HCT116 (cell line): Measurements from ENCODE around the gene LIMA1. TPM values are rescaled to one million over a fixed set of nuclear protein-coding genes. Genes with fewer than 3 reads are reported as not detected.

Source experiments
- ATAC-seq: fragments of 200-7000 bp; cut with Tn5 transposase; 2 replicates; pipeline ENCODE4 v1.9.1; 2020; ENCODE audit warnings: mild to moderate bottlenecking, moderate library complexity
- BruUV-seq: library from RNA; stranded (reverse); fragments of 400-500 nt; replicated peaks from 2 replicates; lab custom pipeline; 2021; lab: Mats Ljungman, UMichigan
- CTCF ChIA-PET: fragments of 300-600 bp; sonication (Branson Sonifier 250); formaldehyde crosslinking; loops from one replicate; lab custom pipeline; 2021; ENCODE audit warnings: antibody characterized with exemption; lab: Charles Lee
- POLR2A ChIA-PET: fragments of 300-600, 350-600 bp; sonication (Branson Sonifier 250); formaldehyde crosslinking; loops from one replicate; lab custom pipeline; 2021; ENCODE audit warnings: antibody characterized with exemption; lab: Charles Lee
- RAD21 ChIA-PET, 2 experiments: fragments of 300-600 bp; sonication (Branson Sonifier 250); formaldehyde crosslinking; loops; one replicate each; lab custom pipeline; 2023; ENCODE audit warnings: low total read pairs in 2 of 2; ENCODE audit not compliant: uncharacterized antibody in 2 of 2, unreplicated experiment in 2 of 2, low non-redundant PET in 1 of 2; lab: Charles Lee
- DNase-seq: peaks from one replicate; pipeline ENCODE4 v3.0.0-alpha.2; 2010; ENCODE audit warnings: low read depth, low spot score
- H2AFZ ChIP-seq: fragments of 200-600 bp; shearing (Covaris generic), sonication (generic); 2 replicates; pipeline ENCODE4 v1.6.1; 2017; ENCODE audit warnings: low read depth, mixed run types, mixed read lengths, antibody characterized with exemption, low read length; ENCODE audit not compliant: poor library complexity, severe bottlenecking
- H3K27ac ChIP-seq: 2 replicates; pipeline ENCODE4 v1.5.1; 2012; ENCODE audit warnings: low read depth, low read length
- H3K27me3 ChIP-seq: fragments of 200-600 bp; sonication (generic); 2 replicates; pipeline ENCODE4 v1.6.1; 2016; ENCODE audit warnings: mixed run types, low read length, mixed read lengths; ENCODE audit not compliant: insufficient read depth
- H3K36me3 ChIP-seq, 2 experiments: fragments of 200-500 bp in 1 of 2; fragments of 200-600 bp in 1 of 2; sonication (Bioruptor generic) in 1 of 2; sonication (generic) in 1 of 2; 2 replicates each; pipeline versions ENCODE4 v1.5.1 to v1.6.1; 2014 to 2016; ENCODE audit warnings: low read length in 2 of 2, inconsistent platforms in 1 of 2, mixed read lengths in 1 of 2, mixed run types in 1 of 2; ENCODE audit not compliant: insufficient read depth in 2 of 2, control insufficient read depth in 1 of 2
- H3K4me1 ChIP-seq, 2 experiments: fragments of 200-600 bp in 1 of 2; sonication (generic) in 1 of 2; 2 replicates each; pipeline versions ENCODE4 v1.5.1 to v1.6.1; 2012 to 2017; ENCODE audit warnings: low read length in 2 of 2, inconsistent platforms in 1 of 2, mild to moderate bottlenecking in 1 of 2, mixed read lengths in 1 of 2, mixed run types in 1 of 2, moderate library complexity in 1 of 2; ENCODE audit not compliant: insufficient read depth in 2 of 2, control insufficient read depth in 1 of 2
- H3K4me2 ChIP-seq: fragments of 200-600 bp; sonication (generic); 2 replicates; pipeline ENCODE4 v1.6.1; 2017; ENCODE audit warnings: mixed run types, low read length, mixed read lengths
- H3K4me3 ChIP-seq, 2 experiments: fragments of 200-600 bp in 1 of 2; sonication (generic) in 1 of 2; replicated peaks in 1 of 2; 2 replicates each; pipeline ENCODE4 v1.5.1; 2011 to 2016; ENCODE audit warnings: low read length in 2 of 2, control low read depth in 1 of 2, low read depth in 1 of 2, mild to moderate bottlenecking in 1 of 2, mixed read lengths in 1 of 2, mixed run types in 1 of 2
- H3K79me2 ChIP-seq: fragments of 200-600 bp; sonication (generic); 2 replicates; pipeline ENCODE4 v1.6.1; 2017; ENCODE audit warnings: mild to moderate bottlenecking, mixed run types, low read length, moderate library complexity, mixed read lengths; ENCODE audit not compliant: insufficient read depth
- H3K9ac ChIP-seq: fragments of 200-600 bp; sonication (generic); 2 replicates; pipeline ENCODE4 v1.6.1; 2016; ENCODE audit warnings: low read length, mixed read lengths
- H3K9me2 ChIP-seq: fragments of 200-600 bp; sonication (generic), shearing (Covaris generic); 2 replicates; pipeline ENCODE4 v1.6.1; 2017; ENCODE audit warnings: mixed run types, mild to moderate bottlenecking, moderate library complexity; ENCODE audit not compliant: insufficient read depth
- H3K9me3 ChIP-seq, 2 experiments: fragments of 200-500 bp in 1 of 2; fragments of 200-600 bp in 1 of 2; sonication (Bioruptor generic) in 1 of 2; sonication (generic) in 1 of 2; 2 replicates each; pipeline ENCODE4 v1.6.1; 2014 to 2017; ENCODE audit warnings: low read length in 2 of 2, mixed read lengths in 2 of 2, inconsistent platforms in 1 of 2, low read depth in 1 of 2, mild to moderate bottlenecking in 1 of 2, mixed run types in 1 of 2, moderate library complexity in 1 of 2; ENCODE audit not compliant: control insufficient read depth in 1 of 2, insufficient read depth in 1 of 2
- H4K20me1 ChIP-seq: fragments of 200-600 bp; sonication (generic), shearing (Covaris generic); 2 replicates; pipeline ENCODE4 v1.6.1; 2017; ENCODE audit warnings: mixed run types, mild to moderate bottlenecking, moderate library complexity; ENCODE audit not compliant: insufficient read depth
- CBX3 ChIP-seq: IDR thresholded peaks from 2 replicates; pipeline ENCODE4 v1.6.1; 2012; ENCODE audit warnings: low read depth
- EGR1 ChIP-seq: IDR thresholded peaks from 2 replicates; pipeline ENCODE4 v1.6.1; 2012; ENCODE audit warnings: low read depth
- ELF1 ChIP-seq: IDR thresholded peaks from 2 replicates; pipeline ENCODE4 v1.6.1; 2012; ENCODE audit warnings: low read depth, borderline replicate concordance
- EZH2 ChIP-seq: fragments of 200-600 bp; sonication (generic); IDR thresholded peaks from 2 replicates; pipeline ENCODE4 v1.6.1; 2017; ENCODE audit warnings: antibody characterized with exemption, mixed run types
- EZH2phosphoT487 ChIP-seq: fragments of 200-600 bp; IDR thresholded peaks from 2 replicates; pipeline ENCODE4 v1.6.1; 2018; ENCODE audit warnings: antibody characterized with exemption, borderline replicate concordance
- FOSL1 ChIP-seq: IDR thresholded peaks from 2 replicates; pipeline ENCODE4 v1.6.1; 2012; ENCODE audit warnings: low read depth
- JUND ChIP-seq: IDR thresholded peaks from 2 replicates; pipeline ENCODE4 v1.6.1; 2012
- POLR2A ChIP-seq: IDR thresholded peaks from 2 replicates; pipeline ENCODE4 v1.7.0; 2011; ENCODE audit warnings: borderline replicate concordance; ENCODE audit not compliant: insufficient read depth, insufficient read length; ENCODE audit errors: extremely low read depth
- POLR2AphosphoS5 ChIP-seq: IDR thresholded peaks from 2 replicates; pipeline ENCODE4 v1.6.1; 2011; ENCODE audit warnings: mild to moderate bottlenecking, low read depth, low read length, moderate library complexity
- RAD21 ChIP-seq: IDR thresholded peaks from 2 replicates; pipeline ENCODE4 v1.6.1; 2012; ENCODE audit warnings: low read depth, mild to moderate bottlenecking
- SP1 ChIP-seq: IDR thresholded peaks from 2 replicates; pipeline ENCODE4 v1.6.1; 2012; ENCODE audit warnings: low read depth
- SRF ChIP-seq: IDR thresholded peaks from 2 replicates; pipeline ENCODE4 v1.6.1; 2012; ENCODE audit warnings: low read depth
- YY1 ChIP-seq: IDR thresholded peaks from 2 replicates; pipeline ENCODE4 v1.6.1; 2011; ENCODE audit warnings: low read length, low read depth, moderate library complexity, mild to moderate bottlenecking; ENCODE audit not compliant: insufficient replicate concordance; ENCODE audit errors: extremely low read depth
- ZFX ChIP-seq: fragments of 450-650 bp; IDR thresholded peaks from 2 replicates; pipeline ENCODE4 v1.6.1; 2017
- intact Hi-C: fragments of 100-400 bp; cut with micrococcal nuclease; formaldehyde crosslinking; loops from 2 replicates; pipeline ENCODE4 v1.10.0; 2022
- total RNA-seq: library from RNA; stranded (reverse); gene quantifications from one replicate; pipeline ENCODE4 v1.2.1, GENCODE V29; 2021; ENCODE audit not compliant: unreplicated experiment
- TF ChIP-seq, protein P1 (sequence below): IDR thresholded peaks from 2 replicates; pipeline ENCODE4 v1.6.1; 2012
- TF ChIP-seq, protein P2 (sequence below): IDR thresholded peaks from 2 replicates; pipeline ENCODE4 v1.6.1; 2011; ENCODE audit warnings: mild to moderate bottlenecking, low read length, moderate library complexity; ENCODE audit not compliant: insufficient replicate concordance; ENCODE audit errors: extremely low read depth
- TF ChIP-seq, protein P3 (sequence below): IDR thresholded peaks from 2 replicates; pipeline ENCODE4 v1.6.1; 2012; ENCODE audit warnings: low read depth
- TF ChIP-seq, protein P4 (sequence below): IDR thresholded peaks from 2 replicates; pipeline ENCODE4 v1.6.1; 2012

LIMA1 gene
- total RNA-seq, 1 experiment from 2014 or later = 79.6 TPM

DNA sequence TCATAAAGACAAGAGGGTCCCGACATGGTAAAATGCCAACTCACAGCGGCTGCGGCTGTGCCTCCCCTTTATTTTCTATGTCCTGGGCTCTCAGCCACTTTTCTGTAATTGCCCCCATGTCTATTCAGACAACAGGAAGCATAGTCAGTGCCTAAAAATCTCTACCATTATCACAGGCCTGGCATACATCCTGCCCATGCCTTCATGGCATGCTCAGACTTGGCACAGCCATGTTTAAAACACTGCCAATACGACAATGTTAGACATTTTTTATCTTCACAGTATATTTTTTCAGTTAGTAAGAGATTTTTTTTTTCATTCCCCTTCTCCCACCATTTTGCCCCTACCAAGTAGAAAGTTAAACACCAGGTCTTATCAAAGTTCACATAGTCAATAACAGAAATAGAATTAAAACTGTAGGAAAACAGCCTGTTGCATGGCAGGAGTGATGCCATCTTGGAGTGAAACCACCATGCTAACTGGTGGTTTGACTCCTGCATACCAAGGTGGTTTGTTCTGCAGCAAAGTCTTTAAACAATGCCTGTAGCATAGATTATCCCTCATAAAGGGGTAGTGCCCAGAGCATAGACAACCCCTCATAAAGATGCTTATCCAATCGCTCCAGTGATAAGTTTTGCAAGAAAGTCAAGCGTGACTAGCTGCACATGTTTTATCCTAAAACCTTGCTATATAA, 97.2 kb downstream of the LIMA1 start:
- no peaks in the 10 kb centered on the region for H3K79me2 ChIP-seq
- no peak overlapping the region for H3K27ac ChIP-seq
- ChIA-PET RAD21 (no interaction called here), POLR2A (no interaction called here)
- intact Hi-C loops = loop anchor here (10.0 kb wide), 1 partner anchor 411 kb away; no protein-coding TSS in a partner anchor
- H3K9ac ChIP-seq = no peak overlapping the region
- H3K36me3 ChIP-seq = peaks cover 0 to 16% of the 10 kb centered on the region in 2 experiments; a peak in 1 of 4 replicates
- H3K4me3 ChIP-seq = no peak overlapping the region
- H4K20me1 ChIP-seq = 0 out of 2 replicates have a peak, but pooled peaks cover 4% of the 10 kb centered on the region
- DNase-seq = no peak
- no peaks in the 10 kb centered on the region for H3K9me3 ChIP-seq
- no peak overlapping the region for H2AFZ ChIP-seq
- no peaks in the 10 kb centered on the region for H3K4me1 ChIP-seq
- no peak for TF ChIP-seq EZH2
- TF ChIP-seq, protein P1, sequence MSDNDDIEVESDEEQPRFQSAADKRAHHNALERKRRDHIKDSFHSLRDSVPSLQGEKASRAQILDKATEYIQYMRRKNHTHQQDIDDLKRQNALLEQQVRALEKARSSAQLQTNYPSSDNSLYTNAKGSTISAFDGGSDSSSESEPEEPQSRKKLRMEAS = no peak
- TF ChIP-seq, protein P2, sequence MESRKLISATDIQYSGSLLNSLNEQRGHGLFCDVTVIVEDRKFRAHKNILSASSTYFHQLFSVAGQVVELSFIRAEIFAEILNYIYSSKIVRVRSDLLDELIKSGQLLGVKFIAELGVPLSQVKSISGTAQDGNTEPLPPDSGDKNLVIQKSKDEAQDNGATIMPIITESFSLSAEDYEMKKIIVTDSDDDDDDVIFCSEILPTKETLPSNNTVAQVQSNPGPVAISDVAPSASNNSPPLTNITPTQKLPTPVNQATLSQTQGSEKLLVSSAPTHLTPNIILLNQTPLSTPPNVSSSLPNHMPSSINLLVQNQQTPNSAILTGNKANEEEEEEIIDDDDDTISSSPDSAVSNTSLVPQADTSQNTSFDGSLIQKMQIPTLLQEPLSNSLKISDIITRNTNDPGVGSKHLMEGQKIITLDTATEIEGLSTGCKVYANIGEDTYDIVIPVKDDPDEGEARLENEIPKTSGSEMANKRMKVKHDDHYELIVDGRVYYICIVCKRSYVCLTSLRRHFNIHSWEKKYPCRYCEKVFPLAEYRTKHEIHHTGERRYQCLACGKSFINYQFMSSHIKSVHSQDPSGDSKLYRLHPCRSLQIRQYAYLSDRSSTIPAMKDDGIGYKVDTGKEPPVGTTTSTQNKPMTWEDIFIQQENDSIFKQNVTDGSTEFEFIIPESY = no peak
- TF ChIP-seq CBX3 = no peak
- TF ChIP-seq RAD21 = no peak
- TF ChIP-seq SP1 = no peak
- TF ChIP-seq, protein P3, sequence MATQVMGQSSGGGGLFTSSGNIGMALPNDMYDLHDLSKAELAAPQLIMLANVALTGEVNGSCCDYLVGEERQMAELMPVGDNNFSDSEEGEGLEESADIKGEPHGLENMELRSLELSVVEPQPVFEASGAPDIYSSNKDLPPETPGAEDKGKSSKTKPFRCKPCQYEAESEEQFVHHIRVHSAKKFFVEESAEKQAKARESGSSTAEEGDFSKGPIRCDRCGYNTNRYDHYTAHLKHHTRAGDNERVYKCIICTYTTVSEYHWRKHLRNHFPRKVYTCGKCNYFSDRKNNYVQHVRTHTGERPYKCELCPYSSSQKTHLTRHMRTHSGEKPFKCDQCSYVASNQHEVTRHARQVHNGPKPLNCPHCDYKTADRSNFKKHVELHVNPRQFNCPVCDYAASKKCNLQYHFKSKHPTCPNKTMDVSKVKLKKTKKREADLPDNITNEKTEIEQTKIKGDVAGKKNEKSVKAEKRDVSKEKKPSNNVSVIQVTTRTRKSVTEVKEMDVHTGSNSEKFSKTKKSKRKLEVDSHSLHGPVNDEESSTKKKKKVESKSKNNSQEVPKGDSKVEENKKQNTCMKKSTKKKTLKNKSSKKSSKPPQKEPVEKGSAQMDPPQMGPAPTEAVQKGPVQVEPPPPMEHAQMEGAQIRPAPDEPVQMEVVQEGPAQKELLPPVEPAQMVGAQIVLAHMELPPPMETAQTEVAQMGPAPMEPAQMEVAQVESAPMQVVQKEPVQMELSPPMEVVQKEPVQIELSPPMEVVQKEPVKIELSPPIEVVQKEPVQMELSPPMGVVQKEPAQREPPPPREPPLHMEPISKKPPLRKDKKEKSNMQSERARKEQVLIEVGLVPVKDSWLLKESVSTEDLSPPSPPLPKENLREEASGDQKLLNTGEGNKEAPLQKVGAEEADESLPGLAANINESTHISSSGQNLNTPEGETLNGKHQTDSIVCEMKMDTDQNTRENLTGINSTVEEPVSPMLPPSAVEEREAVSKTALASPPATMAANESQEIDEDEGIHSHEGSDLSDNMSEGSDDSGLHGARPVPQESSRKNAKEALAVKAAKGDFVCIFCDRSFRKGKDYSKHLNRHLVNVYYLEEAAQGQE = no peak
- no peak for TF ChIP-seq EGR1
- no peak for TF ChIP-seq EZH2phosphoT487
- no peak for TF ChIP-seq JUND
- no peak for TF ChIP-seq POLR2AphosphoS5
- no peak for TF ChIP-seq YY1
- TF ChIP-seq SRF = no peak
- no peak for TF ChIP-seq FOSL1
- TF ChIP-seq ELF1 = no peak
- no peak for TF ChIP-seq ZFX
- no peak for TF ChIP-seq POLR2A
- TF ChIP-seq, protein P4, sequence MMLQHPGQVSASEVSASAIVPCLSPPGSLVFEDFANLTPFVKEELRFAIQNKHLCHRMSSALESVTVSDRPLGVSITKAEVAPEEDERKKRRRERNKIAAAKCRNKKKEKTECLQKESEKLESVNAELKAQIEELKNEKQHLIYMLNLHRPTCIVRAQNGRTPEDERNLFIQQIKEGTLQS = no peak
- TF ChIP-seq, all 23 proteins: peak for 0
- CTCF ChIA-PET = interaction anchor here (1.3 to 2.7 kb wide), 2 partner anchors 10 to 11 kb away, joined by 4 to 7 read pairs; no protein-coding TSS in a partner anchor
- no TSS peak for BruUV-seq
- no peaks in the 10 kb centered on the region for H3K9me2 ChIP-seq
- H3K4me2 ChIP-seq = no peak overlapping the region
- no peak for ATAC-seq
- no peaks in the 10 kb centered on the region for H3K27me3 ChIP-seq
